Neural cell (in vitro differentiated cells): ENCODE data around the gene TRIO.

Experiments used
- POLR2AphosphoS5 ChIP-seq: IDR thresholded peaks from 2 replicates; pipeline ENCODE4 v1.6.1; 2012
- RAD21 ChIP-seq: fragments of 450-650 bp; conservative IDR thresholded peaks from 2 replicates; pipeline ENCODE4 v1.6.1; 2014; ENCODE audit warnings: antibody characterized with exemption, mild to moderate bottlenecking, moderate library complexity
- TF ChIP-seq, protein P1 (sequence below): fragments of 450-650 bp; IDR thresholded peaks from 2 replicates; pipeline ENCODE4 v1.5.1; 2014; ENCODE audit warnings: antibody characterized with exemption, mild to moderate bottlenecking, moderate library complexity; ENCODE audit not compliant: poor library complexity, severe bottlenecking

DNA sequence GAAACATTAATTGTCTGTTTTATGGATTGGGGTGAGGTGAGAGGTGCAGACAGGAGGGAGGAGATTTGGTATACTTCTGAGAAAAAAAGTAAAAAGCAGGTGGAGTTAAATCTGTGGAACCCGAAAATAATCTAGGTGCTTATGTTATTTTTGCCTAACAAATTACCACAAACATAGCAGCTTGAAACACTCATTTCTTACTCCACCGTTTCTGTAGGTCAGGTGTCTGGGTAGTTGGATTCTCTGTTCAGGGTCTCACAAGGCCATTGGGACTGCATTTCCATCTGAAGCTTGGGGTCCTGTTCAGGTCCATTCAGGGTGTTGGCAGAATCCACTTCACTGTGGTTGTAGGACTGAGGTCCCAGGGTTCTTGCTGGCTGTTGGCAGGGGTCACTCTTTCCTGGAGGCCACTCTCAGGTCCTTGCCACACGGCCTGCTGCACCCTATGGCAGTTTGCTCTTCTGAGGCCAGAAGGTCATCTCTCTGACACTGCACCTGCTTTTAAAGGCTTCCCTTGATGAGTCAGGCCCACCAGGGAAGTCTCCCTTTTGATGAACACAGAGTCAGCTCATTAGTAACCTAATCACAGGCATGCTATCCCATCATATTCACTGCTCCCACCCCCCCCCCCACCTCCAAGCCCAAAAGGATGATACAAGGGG, 82.2 kb downstream of the TRIO start:
- no peak for TF ChIP-seq POLR2AphosphoS5
- no peak for TF ChIP-seq RAD21
- TF ChIP-seq, protein P1, sequence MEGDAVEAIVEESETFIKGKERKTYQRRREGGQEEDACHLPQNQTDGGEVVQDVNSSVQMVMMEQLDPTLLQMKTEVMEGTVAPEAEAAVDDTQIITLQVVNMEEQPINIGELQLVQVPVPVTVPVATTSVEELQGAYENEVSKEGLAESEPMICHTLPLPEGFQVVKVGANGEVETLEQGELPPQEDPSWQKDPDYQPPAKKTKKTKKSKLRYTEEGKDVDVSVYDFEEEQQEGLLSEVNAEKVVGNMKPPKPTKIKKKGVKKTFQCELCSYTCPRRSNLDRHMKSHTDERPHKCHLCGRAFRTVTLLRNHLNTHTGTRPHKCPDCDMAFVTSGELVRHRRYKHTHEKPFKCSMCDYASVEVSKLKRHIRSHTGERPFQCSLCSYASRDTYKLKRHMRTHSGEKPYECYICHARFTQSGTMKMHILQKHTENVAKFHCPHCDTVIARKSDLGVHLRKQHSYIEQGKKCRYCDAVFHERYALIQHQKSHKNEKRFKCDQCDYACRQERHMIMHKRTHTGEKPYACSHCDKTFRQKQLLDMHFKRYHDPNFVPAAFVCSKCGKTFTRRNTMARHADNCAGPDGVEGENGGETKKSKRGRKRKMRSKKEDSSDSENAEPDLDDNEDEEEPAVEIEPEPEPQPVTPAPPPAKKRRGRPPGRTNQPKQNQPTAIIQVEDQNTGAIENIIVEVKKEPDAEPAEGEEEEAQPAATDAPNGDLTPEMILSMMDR, result no peak
